BLaER1 treated with 17β-estradiol and CSF1 and Interleukin-3, amounts not matched to agents 10 nM and 100 nM (cell line): ENCODE measurements around the gene KCNC4.

Source experiments
- H3K27ac ChIP-seq, 11 experiments: shearing (Covaris generic); formaldehyde crosslinking; 2 replicates each; pipeline ENCODE4 v1.8.1; 2022
- H3K27me3 ChIP-seq, 11 experiments: shearing (Covaris generic); formaldehyde crosslinking; 2 replicates each; pipeline ENCODE4 v1.8.1; 2022
- H3K36me3 ChIP-seq, 11 experiments: shearing (Covaris generic); formaldehyde crosslinking; 2 replicates each; pipeline ENCODE4 v1.8.1; 2022
- H3K4me1 ChIP-seq, 10 experiments: shearing (Covaris generic); formaldehyde crosslinking; 2 replicates each; pipeline ENCODE4 v1.8.1; 2022
- H3K4me2 ChIP-seq, 11 experiments: shearing (Covaris generic); formaldehyde crosslinking; 2 replicates each; pipeline ENCODE4 v1.8.1; 2022
- H3K4me3 ChIP-seq, 10 experiments: shearing (Covaris generic); formaldehyde crosslinking; 2 replicates each; pipeline ENCODE4 v1.8.1; 2022
- H3K9ac ChIP-seq, 11 experiments: shearing (Covaris generic); formaldehyde crosslinking; 2 replicates each; pipeline ENCODE4 v1.8.1; 2022
- H3K9me3 ChIP-seq, 11 experiments: shearing (Covaris generic); formaldehyde crosslinking; replicated peaks in 1 of 11; 2 replicates each; pipeline ENCODE4 v1.8.1; 2022
- H4K20me1 ChIP-seq, 11 experiments: shearing (Covaris generic); formaldehyde crosslinking; 2 replicates each; pipeline ENCODE4 v1.8.1; 2022
- Cebpa-rat ChIP-seq, 11 experiments: shearing (Covaris generic); IDR thresholded peaks; 2 replicates each; pipeline ENCODE4 v1.8.1; 2022

KCNC4 gene

DNA sequence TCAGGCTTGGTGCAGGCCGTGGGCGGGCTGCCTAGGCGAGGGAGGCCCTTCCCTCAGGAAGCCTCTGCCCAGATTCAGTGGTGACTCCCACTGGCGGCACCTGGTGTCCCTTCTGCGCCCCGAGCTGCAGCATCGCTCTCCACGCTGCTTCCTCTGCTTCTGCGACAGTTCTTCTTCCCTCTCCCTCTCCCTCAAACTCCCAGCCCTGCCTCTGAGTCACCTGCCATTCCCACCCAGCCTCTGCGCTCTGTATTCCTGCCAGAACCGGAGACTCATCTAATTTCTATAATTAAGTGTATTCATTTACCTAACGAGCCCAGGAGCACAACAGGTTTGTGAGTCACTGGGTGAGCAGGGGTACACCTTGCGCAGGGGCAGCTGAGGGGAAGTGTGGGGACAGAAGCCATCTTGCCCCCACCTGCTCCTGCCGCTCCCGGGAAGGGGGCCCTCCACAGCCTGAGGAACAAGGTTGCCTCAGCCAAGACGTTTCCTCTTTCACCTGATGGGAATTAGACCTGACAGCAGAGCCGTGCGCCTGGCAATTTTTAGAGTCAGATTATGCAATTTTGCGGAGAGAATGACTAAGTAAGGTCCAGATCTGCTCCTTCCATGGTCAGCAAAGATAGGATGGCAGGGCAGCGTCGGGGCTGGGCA lies 19.4 kb downstream of the KCNC4 start:
- TF ChIP-seq Cebpa-rat (IDR thresholded peaks at IDR 0.05): no peak
- Histone ChIP-seq H3K27me3 (no peaks in the 10 kb centered on the region), H3K4me1 (peaks cover 0 to 17% (median 10%) of the 10 kb centered on the region in 10 experiments; a peak in 11 of 20 replicates)

DNA sequence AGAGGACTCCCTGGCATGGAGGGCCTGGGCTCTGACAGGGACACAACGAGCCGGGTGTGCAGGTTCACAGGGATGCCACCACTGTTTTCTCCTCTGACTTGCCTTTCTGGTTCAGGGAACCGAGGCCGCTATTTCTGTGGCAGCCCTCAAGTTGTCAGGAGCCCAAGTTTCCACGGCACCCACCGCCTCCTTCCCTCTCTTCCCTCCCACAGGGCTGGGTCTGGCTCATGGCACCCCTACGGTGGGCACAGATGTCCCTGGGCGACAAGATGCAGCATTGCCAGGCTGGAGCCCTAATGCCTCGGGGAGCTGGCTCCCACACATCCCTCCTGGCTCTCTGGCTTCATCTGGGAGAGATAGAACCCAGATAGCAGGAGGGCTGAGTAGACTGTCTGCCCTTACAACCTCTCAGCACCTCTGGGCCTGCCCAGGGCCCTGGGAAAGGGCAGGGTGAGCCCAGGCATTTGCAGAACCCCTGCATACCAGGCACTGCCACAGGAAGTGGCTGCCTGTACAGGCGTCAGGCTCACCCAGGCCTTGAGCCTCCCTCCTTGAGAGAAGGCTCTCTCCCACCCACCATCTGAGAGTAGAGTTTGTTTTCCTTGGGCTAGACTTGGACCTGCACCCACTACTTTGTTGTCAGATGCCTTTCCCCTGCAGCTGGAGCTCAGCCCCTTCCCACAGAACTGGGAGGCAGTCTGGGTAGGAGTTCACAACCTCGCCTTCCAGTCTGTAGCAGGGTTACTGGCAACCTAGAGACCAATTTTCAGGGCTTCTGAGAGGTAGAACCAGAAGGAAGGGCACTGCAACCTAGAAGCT lies 20.5 kb downstream of the KCNC4 start:
- Histone ChIP-seq H4K20me1 (peaks cover 0 to 8% (median 0%) of the 10 kb centered on the region in 11 experiments; a peak in 4 of 22 replicates), H3K4me2 (peak overlapping the region in 5 of 11 experiments; percentile 2 to 21 (median 5); a peak in 4 of 22 replicates), H3K4me3 (no peak overlapping the region), H3K36me3 (peaks cover 0 to 6% (median 0%) of the 10 kb centered on the region in 11 experiments; a peak in 1 of 22 replicates), H3K27me3 (no peaks in the 10 kb centered on the region), H3K9me3 (no peaks in the 10 kb centered on the region), H3K9ac (peak overlapping the region in 4 of 11 experiments; percentile 3 to 15 (median 10); a peak in 3 of 22 replicates), H3K4me1 (peaks cover 9 to 28% (median 19%) of the 10 kb centered on the region in 10 experiments), H3K27ac (peak overlapping the region in 1 of 11 experiments; percentile 13; a peak in 1 of 22 replicates)
- no peak for TF ChIP-seq Cebpa-rat (IDR thresholded peaks at IDR 0.05)

More for the DNA sequence above, 19.4 kb downstream of the KCNC4 start:
- no peak overlapping the region; a peak in 1 of 22 replicates for H3K9ac ChIP-seq
- H3K4me2 ChIP-seq: no peak overlapping the region
- H3K4me3 ChIP-seq: no peak overlapping the region
- H3K36me3 ChIP-seq: peaks cover 0 to 6% (median 0%) of the 10 kb centered on the region in 11 experiments; a peak in 1 of 22 replicates
- H3K9me3 ChIP-seq: no peaks in the 10 kb centered on the region
- H4K20me1 ChIP-seq: peaks cover 0 to 16% (median 0%) of the 10 kb centered on the region in 11 experiments; a peak in 5 of 22 replicates
- no peak overlapping the region for H3K27ac ChIP-seq

DNA sequence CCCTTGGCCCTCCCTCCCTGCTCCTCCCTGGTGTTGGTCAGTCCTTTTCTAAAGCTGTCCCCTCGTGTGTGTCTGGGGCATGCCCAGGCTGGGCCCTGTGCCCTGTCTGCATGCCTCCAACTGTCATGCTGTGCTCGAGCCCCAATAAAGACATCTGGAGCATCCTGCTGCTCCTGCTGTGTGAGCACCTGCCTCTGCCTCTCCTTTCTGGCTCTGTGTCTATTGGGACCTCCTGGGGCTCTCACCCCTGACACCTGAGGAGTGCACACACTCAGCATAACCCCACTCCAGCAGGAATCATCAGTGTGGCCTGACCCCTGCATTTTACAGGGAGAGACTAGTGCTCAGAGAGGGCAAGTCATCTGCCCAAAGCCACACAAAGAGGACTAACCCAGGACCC lies 23.7 kb downstream of the KCNC4 start:
- no peaks in the 10 kb centered on the region for H3K27me3 ChIP-seq
- H3K4me2 ChIP-seq: no peak overlapping the region
- no peak overlapping the region for H3K9ac ChIP-seq
- no peak for TF ChIP-seq Cebpa-rat (IDR thresholded peaks at IDR 0.05)
- no peak overlapping the region; a peak in 1 of 22 replicates for H3K27ac ChIP-seq
- no peaks in the 10 kb centered on the region for H3K9me3 ChIP-seq
- 0 out of 22 replicates have a peak, but pooled peaks cover 0 to 6% (median 0%) of the 10 kb centered on the region in 11 experiments for H3K36me3 ChIP-seq
- H3K4me1 ChIP-seq: peaks cover 41 to 60% (median 51%) of the 10 kb centered on the region in 10 experiments
- no peaks in the 10 kb centered on the region; a peak in 1 of 22 replicates for H4K20me1 ChIP-seq
- no peak overlapping the region for H3K4me3 ChIP-seq

DNA sequence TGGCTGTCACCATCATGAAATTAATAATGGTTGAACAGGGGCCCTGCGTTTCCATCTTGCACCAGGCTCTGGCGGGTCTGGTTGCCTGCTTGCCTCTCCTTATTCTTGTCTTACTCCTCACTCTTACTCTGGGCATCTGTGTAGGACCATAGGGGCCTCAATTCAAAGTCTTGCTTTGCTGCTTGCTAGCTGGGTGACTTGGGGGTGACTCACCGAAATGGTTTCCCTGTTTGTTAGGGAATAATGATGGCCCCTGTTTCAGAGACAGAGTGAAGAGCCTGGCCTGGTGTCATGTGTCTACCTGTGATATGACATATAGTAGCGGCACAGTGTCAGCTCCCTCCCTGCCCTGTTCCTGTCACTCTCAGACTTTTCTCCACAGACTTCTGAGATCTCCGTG lies 24.6 kb downstream of the KCNC4 start:
- no peak overlapping the region for H3K9ac ChIP-seq
- peak overlapping the region in 8 of 11 experiments; percentile 39 to 86 (median 76); a peak in 7 of 22 replicates for H3K27ac ChIP-seq
- 0 out of 22 replicates have a peak, but pooled peaks cover 0 to 6% (median 0%) of the 10 kb centered on the region in 11 experiments for H3K36me3 ChIP-seq
- H3K27me3 ChIP-seq: no peaks in the 10 kb centered on the region
- peaks cover 50 to 69% (median 60%) of the 10 kb centered on the region in 10 experiments for H3K4me1 ChIP-seq
- H4K20me1 ChIP-seq: no peaks in the 10 kb centered on the region; a peak in 1 of 22 replicates
- H3K9me3 ChIP-seq: no peaks in the 10 kb centered on the region
- no peak overlapping the region for H3K4me3 ChIP-seq
- H3K4me2 ChIP-seq: peak overlapping the region in 6 of 11 experiments; percentile 44 to 81 (median 69); a peak in 9 of 22 replicates
- TF ChIP-seq Cebpa-rat (IDR thresholded peaks at IDR 0.05): no peak

DNA sequence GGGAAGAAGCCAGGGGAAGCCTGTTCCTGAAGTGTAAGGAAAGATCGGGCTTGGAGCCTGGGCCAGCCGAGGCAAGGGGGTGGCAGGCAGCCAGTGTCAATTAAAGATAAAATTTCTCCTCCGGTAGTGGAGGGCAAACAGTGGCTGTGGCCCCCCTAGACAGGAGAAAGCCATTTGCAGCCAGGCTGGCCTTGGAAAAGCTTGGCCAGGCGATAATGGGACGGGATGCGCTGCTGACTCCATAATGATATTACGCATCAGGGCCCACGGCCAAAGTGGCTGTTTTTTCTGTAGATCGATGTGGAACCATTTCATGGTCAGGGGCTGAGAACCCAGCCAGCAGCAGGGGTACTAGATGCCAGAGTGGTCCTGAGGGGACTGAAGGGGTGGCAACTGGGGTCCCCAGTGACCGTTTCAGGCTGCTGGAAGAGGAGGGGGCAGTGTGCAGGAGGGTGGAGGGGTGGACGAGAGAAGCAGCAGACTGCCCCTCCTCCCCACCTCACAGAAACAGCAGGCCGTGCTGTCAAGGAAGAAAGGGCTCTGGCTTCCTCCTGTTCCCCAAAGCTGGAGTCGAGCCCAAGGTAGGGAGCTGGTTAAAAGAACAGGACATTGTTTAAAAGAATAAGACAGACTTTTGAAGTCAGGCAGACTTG lies 25.2 kb downstream of the KCNC4 start:
- peak overlapping the region; percentile 24 to 86 (median 70); a peak in 20 of 22 replicates for H3K27ac ChIP-seq

DNA sequence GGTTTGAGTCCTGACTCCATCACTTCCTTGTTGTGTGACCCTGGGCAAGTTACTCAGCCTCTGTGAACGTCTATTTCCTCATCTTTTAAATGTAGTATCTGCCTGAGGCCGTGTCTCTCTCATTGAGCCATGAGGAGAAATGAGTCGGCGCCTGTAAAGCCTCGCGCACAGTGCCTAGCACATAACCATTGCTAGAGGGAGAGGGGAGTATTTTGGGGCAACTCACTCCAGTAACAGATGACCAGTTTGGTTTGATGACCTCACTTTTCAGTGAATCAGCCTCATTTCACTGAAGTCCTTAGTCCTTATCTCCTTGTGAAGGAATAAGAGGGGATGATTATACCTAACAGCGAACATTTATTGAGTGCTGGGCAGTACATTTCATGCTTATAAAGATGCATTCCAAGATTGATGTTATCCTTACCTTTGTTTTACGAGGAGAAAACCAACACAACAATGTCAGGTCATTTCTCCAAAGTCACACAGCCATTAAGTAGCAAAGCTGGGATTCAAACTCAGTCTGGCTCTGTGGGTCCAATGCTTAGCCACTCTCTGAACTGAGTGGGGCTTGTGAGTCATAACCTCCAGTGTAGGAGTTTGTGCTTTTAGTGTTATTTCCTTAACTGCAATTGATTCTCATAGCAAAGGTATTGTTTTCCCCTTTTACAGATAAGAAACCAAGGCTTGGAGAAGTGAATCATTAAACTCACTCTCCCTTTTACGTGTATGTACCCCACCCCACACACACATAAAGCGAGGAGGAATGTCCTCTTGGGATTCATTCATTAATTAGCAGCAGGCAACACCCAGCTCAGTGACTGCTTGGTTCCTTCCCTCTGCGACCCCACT lies 25.9 kb downstream of the KCNC4 start:
- Histone ChIP-seq H3K9ac (peak overlapping the region in 8 of 11 experiments; percentile 1 to 64 (median 34); a peak in 10 of 22 replicates), H3K27me3 (no peaks in the 10 kb centered on the region), H3K4me1 (peaks cover 61 to 73% (median 63%) of the 10 kb centered on the region in 10 experiments), H3K36me3 (0 out of 22 replicates have a peak, but pooled peaks cover 0 to 6% (median 0%) of the 10 kb centered on the region in 11 experiments), H3K4me3 (no peak overlapping the region), H4K20me1 (no peaks in the 10 kb centered on the region; a peak in 1 of 22 replicates), H3K4me2 (peak overlapping the region; percentile 44 to 88 (median 73)), H3K27ac (peak overlapping the region; percentile 24 to 86 (median 70); a peak in 20 of 22 replicates), H3K9me3 (no peaks in the 10 kb centered on the region)
- no peak for TF ChIP-seq Cebpa-rat (IDR thresholded peaks at IDR 0.05)

More for the DNA sequence above, 25.2 kb downstream of the KCNC4 start:
- 0 out of 22 replicates have a peak, but pooled peaks cover 0 to 6% (median 0%) of the 10 kb centered on the region in 11 experiments for H3K36me3 ChIP-seq
- H3K4me2 ChIP-seq: peak overlapping the region; percentile 44 to 88 (median 73)
- TF ChIP-seq Cebpa-rat (IDR thresholded peaks at IDR 0.05): no peak
- no peak overlapping the region for H3K4me3 ChIP-seq
- no peaks in the 10 kb centered on the region; a peak in 1 of 22 replicates for H4K20me1 ChIP-seq
- H3K9me3 ChIP-seq: no peaks in the 10 kb centered on the region
- H3K27me3 ChIP-seq: no peaks in the 10 kb centered on the region
- H3K9ac ChIP-seq: peak overlapping the region in 6 of 11 experiments; percentile 11 to 64 (median 52); a peak in 10 of 22 replicates
- H3K4me1 ChIP-seq: peaks cover 55 to 73% (median 62%) of the 10 kb centered on the region in 10 experiments

DNA sequence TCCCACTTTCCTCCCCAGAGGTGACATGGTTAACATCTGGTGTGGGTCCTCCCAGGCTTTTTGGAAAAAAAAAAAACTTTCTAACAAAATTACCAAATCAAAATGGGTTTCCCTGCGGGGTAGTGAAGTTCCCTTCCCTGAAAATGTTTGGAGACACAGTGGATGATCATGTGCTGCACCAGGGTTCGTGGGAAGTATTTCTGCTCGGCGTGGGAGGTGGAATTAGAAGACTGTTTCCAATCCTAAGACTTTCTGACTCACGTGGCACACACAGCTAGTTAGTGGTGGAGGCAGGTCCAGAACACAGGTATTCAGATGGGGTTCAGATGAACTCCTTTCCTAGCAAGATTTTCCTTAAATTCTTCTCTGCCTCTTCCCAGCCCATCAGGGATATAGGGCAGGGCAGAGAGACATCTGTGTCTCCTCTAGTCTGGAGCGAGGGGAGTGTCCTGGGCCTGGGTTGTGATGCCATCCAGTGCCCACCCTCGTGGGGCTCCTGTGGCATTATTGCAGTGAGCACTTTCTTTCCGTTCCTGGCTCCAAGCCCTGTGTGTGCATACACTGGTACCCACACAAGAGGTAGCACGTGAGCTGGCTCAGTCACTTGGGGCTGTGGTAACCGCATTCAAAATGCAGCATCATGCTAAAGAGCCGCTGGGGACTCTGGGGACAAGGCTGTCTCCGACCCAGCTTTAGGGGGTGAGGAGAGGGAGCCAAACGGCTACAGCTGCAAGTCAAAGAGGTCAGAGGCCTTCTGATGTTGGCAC lies 27.5 kb downstream of the KCNC4 start:
- Histone ChIP-seq H3K36me3 (0 out of 22 replicates have a peak, but pooled peaks cover 0 to 1% (median 0%) of the 10 kb centered on the region in 11 experiments), H3K27ac (peak overlapping the region in 9 of 11 experiments; percentile 41 to 86 (median 71); a peak in 18 of 22 replicates), H3K4me1 (peaks cover 67 to 85% (median 75%) of the 10 kb centered on the region in 10 experiments), H3K4me3 (no peak overlapping the region), H3K27me3 (no peaks in the 10 kb centered on the region), H3K4me2 (peak overlapping the region; percentile 73 to 88 (median 82)), H4K20me1 (no peaks in the 10 kb centered on the region), H3K9me3 (no peaks in the 10 kb centered on the region), H3K9ac (peak overlapping the region in 8 of 11 experiments; percentile 23 to 78 (median 62); a peak in 15 of 22 replicates)
- TF ChIP-seq Cebpa-rat (IDR thresholded peaks at IDR 0.05): peak in 4 of 11 experiments; percentile 20 to 75 (median 34); a peak in 2 of 22 replicates
